AG09319 (cell line): ENCODE measurements around the gene CLEC7A.

Experiments
- DNase-seq: peaks from one replicate; pipeline ENCODE4 v3.0.0-alpha.2; 2010; ENCODE audit warnings: low read depth; ENCODE audit errors: extremely low read depth
- CTCF ChIP-seq: IDR thresholded peaks from 2 replicates; pipeline ENCODE4 v1.5.1; 2011; ENCODE audit warnings: low read depth, mild to moderate bottlenecking, inconsistent platforms, low read length, moderate library complexity

Gene CLEC7A

GRCh38 chr12:10095971-10096370, 34.0 kb downstream of the CLEC7A start:
- DNase-seq, result no peak
- TF ChIP-seq CTCF, result no peak

- DNase-seq, result no peak
- TF ChIP-seq CTCF, result no peak
These were observed 35.2 kb downstream of the CLEC7A start for GRCh38 chr12:10094646-10095395.

- TF ChIP-seq CTCF, result no peak
- no peak for DNase-seq
These were observed 40.8 kb downstream of the CLEC7A start for GRCh38 chr12:10088955-10089900.

DNA sequence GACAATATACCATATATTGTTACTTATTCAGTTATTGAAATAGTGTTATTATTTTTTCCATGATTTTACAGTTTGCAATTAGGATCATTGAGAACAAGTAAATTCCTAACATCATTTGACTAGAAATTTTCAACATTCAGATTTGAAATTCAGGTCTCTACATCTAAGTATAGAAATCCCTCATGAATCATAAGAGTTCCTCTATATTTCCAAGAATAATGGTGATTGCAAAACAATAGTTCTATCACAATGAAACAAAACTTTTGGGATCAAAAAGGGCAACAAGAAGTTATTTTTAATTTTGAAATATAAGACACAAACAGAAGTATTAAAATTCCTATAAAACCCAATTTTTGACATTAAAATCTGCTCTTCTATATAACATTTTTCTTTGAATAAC, 42.0 kb downstream of the CLEC7A start:
- DNase-seq, result no peak
- TF ChIP-seq CTCF, result no peak

DNA sequence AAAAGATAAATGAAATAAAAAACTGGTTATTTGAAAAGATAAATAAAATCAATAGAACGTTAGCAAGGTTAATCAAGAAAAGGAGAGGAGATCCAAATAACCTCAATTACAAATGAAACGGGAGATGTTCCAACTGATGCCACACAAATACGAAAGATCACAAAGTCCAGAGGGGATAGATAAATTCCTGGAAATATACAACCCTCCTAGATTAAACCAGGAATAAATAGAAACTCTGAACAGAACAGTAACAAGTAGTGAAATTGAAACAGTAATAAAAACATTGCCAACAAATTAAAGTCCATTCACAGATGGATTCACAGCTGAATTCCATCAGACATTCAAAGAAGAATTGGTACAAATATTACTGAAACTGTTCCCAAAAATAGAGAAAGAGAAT, 43.6 kb downstream of the CLEC7A start:
- TF ChIP-seq CTCF, result no peak
- no peak for DNase-seq

DNA sequence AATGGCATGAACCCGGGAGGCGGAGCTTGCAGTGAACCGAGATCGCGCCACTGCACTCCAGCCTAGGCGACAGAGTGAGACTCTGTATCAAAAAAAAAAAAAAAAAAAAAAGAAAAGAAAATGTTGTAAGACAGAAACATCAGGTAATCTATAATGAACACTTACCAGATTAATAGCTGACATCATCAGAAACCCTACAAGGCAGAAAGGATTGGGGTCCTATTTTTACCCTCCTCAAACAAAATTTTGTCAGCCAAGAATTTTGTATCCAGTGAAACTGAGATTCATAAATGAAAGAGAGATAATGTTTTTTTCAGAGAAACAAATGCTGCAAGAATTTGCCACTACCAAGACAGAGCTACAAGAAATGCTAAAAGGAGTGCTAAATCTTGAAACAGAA, 45.3 kb downstream of the CLEC7A start:
- TF ChIP-seq CTCF, result no peak
- DNase-seq, result no peak

DNA sequence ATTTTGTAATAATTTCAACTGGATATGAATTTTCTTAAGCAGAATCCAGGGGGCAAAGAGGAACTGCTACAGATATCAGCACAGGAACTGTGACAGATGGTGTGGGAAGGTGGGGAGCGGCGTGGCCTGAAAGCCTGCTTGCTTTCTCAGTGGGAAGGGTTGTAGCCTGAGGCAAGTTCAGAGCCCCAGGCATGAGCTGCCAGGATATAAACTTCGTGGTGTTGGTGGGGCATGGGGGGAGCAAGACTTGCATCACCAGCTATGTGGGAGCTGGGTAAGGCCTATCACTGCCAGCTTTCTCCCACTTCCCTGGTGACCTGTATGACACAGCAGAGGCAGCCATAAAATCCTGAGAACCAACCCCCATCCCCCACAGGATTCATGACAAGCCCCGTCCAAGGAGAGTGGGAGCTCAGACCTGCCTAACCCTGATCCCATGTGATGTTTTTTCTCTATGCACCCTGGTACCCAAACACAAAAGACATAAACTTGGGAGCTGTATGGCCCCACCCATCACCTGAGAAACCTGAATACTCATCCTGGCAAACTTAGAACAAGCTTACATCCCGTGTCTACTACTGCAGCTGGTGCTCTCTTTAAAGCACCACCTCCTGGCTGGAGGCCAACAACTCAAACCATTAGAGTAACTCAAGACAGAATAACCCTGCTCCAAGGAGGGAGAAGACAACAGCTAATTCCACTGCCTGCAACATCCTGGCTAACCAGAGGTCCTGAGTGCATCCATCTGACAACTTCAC, 47.7 kb downstream of the CLEC7A start:
- no peak for TF ChIP-seq CTCF
- DNase-seq, result no peak
